ENCODE results near the gene HS6ST3.

GRCh38 chr13:96792188-96792587 lies 702.3 kb downstream of the HS6ST3 start:
- TF ChIP-seq POLR2AphosphoS5 (IDR thresholded peaks at IDR 0.05) (no peak), CTCF (IDR thresholded peaks at IDR 0.05) (no peak), POLR2A (IDR thresholded peaks at IDR 0.05) (no peak), EP300 (IDR thresholded peaks at IDR 0.05) (no peak)

Measured in sigmoid colon (tissue), 4 donors.